Astrocyte (in vitro differentiated cells and primary cell): ENCODE results near the gene IFI30. TPM values are rescaled to one million over a fixed set of nuclear protein-coding genes. Genes with fewer than 3 reads are reported as not detected.

Experiments used
- DNase-seq: peaks from one replicate; pipeline ENCODE4 v3.0.0-alpha.2; 2010; ENCODE audit warnings: low read depth
- FAIRE-seq: peaks from 2 replicates; lab custom pipeline; 2011; peaks lifted over from hg19 to GRCh38; lab: Jason Lieb, UNC
- H2AFZ ChIP-seq: 2 replicates; pipeline ENCODE4 v1.6.0; 2012; ENCODE audit warnings: low read depth, low read length, inconsistent platforms
- H3K27ac ChIP-seq: 2 replicates; pipeline ENCODE4 v1.5.1; 2011; ENCODE audit warnings: low read depth, low read length, inconsistent platforms
- H3K27me3 ChIP-seq: 2 replicates; pipeline ENCODE4 v1.6.0; 2011; ENCODE audit warnings: low read length, inconsistent platforms; ENCODE audit not compliant: insufficient read depth
- H3K36me3 ChIP-seq: 2 replicates; pipeline ENCODE4 v1.5.1; 2011; ENCODE audit warnings: low read length, inconsistent platforms; ENCODE audit not compliant: insufficient read depth
- H3K4me1 ChIP-seq: 2 replicates; pipeline ENCODE4 v1.5.1; 2011; ENCODE audit warnings: low read length, inconsistent platforms; ENCODE audit not compliant: insufficient read depth
- H3K4me2 ChIP-seq: 2 replicates; pipeline ENCODE4 v1.6.0; 2012; ENCODE audit warnings: low read length, inconsistent platforms
- H3K4me3 ChIP-seq: 2 replicates; pipeline ENCODE4 v1.5.1; 2011; ENCODE audit warnings: low read depth, mild to moderate bottlenecking, low read length, inconsistent platforms; ENCODE audit not compliant: insufficient read depth
- H3K79me2 ChIP-seq: 2 replicates; pipeline ENCODE4 v1.6.0; 2012; ENCODE audit warnings: mild to moderate bottlenecking, low read length, inconsistent platforms; ENCODE audit not compliant: insufficient read depth
- H3K9ac ChIP-seq: 2 replicates; pipeline ENCODE4 v1.6.0; 2012; ENCODE audit warnings: mild to moderate bottlenecking, low read length, inconsistent platforms
- H3K9me3 ChIP-seq: 2 replicates; pipeline ENCODE4 v1.5.1; 2012; ENCODE audit warnings: low read depth, mild to moderate bottlenecking, low read length, inconsistent platforms; ENCODE audit not compliant: insufficient read depth
- H4K20me1 ChIP-seq: 2 replicates; pipeline ENCODE4 v1.6.0; 2012; ENCODE audit warnings: low read length, inconsistent platforms; ENCODE audit not compliant: insufficient read depth
- H3K27ac Mint-ChIP-seq: one replicate; pipeline ENCODE4 v1.8.0; 2021; ENCODE audit warnings: mild to moderate bottlenecking, mixed read lengths; ENCODE audit not compliant: unreplicated experiment
- H3K27me3 Mint-ChIP-seq: one replicate; pipeline ENCODE4 v1.8.0; 2021; ENCODE audit warnings: low read depth, mixed read lengths; ENCODE audit not compliant: unreplicated experiment
- H3K36me3 Mint-ChIP-seq: one replicate; pipeline ENCODE4 v1.8.0; 2021; ENCODE audit warnings: low read depth, mixed read lengths; ENCODE audit not compliant: unreplicated experiment
- H3K4me1 Mint-ChIP-seq: one replicate; pipeline ENCODE4 v1.8.0; 2021; ENCODE audit warnings: low read depth, mixed read lengths; ENCODE audit not compliant: unreplicated experiment
- H3K4me3 Mint-ChIP-seq: one replicate; pipeline ENCODE4 v1.8.0; 2021; ENCODE audit warnings: mild to moderate bottlenecking, moderate library complexity, mixed read lengths; ENCODE audit not compliant: unreplicated experiment
- H3K9me3 Mint-ChIP-seq: one replicate; pipeline ENCODE4 v1.8.0; 2021; ENCODE audit warnings: mild to moderate bottlenecking, mixed read lengths; ENCODE audit not compliant: unreplicated experiment
- EZH2 ChIP-seq: IDR thresholded peaks from 2 replicates; pipeline ENCODE4 v1.6.1; 2012; ENCODE audit warnings: mild to moderate bottlenecking, low read length, inconsistent platforms; ENCODE audit not compliant: insufficient read depth
- total RNA-seq: library from RNA; stranded (reverse); gene quantifications from 2 replicates; pipeline ENCODE4 v1.2.1, GENCODE V29; 2021
- TF ChIP-seq, protein P1 (sequence below): IDR thresholded peaks from 2 replicates; pipeline ENCODE4 v1.5.1; 2011; ENCODE audit warnings: low read depth, mild to moderate bottlenecking, inconsistent platforms, low read length, moderate library complexity; ENCODE audit not compliant: insufficient read depth

Gene IFI30
- total RNA-seq, 1 donor from 2014 or later: 2.3 TPM

DNA sequence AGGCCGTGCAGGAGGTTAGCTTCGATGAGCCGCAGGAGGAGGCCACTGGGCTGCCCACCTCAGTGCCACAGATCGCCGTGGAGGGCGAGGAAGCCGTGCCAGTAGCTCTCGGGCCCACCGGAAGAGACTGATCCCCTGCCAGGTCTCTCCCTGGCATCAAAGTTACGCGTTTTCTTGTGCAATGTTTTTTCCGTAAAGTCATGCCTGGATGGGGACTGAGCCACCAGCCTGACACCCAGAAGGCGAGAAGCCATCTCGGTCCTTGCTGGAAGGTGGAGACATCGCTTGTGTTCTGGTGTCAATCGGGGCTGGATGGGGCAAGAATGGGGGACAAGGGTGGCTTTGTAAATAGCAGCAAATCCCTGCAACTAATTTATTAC is 24.0 kb upstream of the IFI30 start:
- H3K36me3 Mint-ChIP-seq: peaks cover 14% of the 10 kb centered on the region
- no peak overlapping the region for H3K27ac ChIP-seq
- peaks cover 3% of the 10 kb centered on the region for H3K4me1 Mint-ChIP-seq
- no peaks in the 10 kb centered on the region for H3K9me3 ChIP-seq
- no peak overlapping the region for H3K4me3 Mint-ChIP-seq
- DNase-seq (no peak), FAIRE-seq (no peak)
- TF ChIP-seq, protein P1, sequence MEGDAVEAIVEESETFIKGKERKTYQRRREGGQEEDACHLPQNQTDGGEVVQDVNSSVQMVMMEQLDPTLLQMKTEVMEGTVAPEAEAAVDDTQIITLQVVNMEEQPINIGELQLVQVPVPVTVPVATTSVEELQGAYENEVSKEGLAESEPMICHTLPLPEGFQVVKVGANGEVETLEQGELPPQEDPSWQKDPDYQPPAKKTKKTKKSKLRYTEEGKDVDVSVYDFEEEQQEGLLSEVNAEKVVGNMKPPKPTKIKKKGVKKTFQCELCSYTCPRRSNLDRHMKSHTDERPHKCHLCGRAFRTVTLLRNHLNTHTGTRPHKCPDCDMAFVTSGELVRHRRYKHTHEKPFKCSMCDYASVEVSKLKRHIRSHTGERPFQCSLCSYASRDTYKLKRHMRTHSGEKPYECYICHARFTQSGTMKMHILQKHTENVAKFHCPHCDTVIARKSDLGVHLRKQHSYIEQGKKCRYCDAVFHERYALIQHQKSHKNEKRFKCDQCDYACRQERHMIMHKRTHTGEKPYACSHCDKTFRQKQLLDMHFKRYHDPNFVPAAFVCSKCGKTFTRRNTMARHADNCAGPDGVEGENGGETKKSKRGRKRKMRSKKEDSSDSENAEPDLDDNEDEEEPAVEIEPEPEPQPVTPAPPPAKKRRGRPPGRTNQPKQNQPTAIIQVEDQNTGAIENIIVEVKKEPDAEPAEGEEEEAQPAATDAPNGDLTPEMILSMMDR: no peak
- peaks cover 14% of the 10 kb centered on the region for H3K79me2 ChIP-seq
- no peak overlapping the region for H3K27ac Mint-ChIP-seq
- peaks cover 10% of the 10 kb centered on the region for H4K20me1 ChIP-seq
- H3K9me3 Mint-ChIP-seq: no peaks in the 10 kb centered on the region
- H3K9ac ChIP-seq: no peak overlapping the region
- no peak overlapping the region for H2AFZ ChIP-seq
- no peaks in the 10 kb centered on the region for H3K36me3 ChIP-seq
- H3K4me2 ChIP-seq: no peak overlapping the region
- peaks cover 12% of the 10 kb centered on the region for H3K4me1 ChIP-seq
- H3K4me3 ChIP-seq: no peak overlapping the region
- H3K27me3 ChIP-seq: no peaks in the 10 kb centered on the region
- H3K27me3 Mint-ChIP-seq: no peaks in the 10 kb centered on the region

DNA sequence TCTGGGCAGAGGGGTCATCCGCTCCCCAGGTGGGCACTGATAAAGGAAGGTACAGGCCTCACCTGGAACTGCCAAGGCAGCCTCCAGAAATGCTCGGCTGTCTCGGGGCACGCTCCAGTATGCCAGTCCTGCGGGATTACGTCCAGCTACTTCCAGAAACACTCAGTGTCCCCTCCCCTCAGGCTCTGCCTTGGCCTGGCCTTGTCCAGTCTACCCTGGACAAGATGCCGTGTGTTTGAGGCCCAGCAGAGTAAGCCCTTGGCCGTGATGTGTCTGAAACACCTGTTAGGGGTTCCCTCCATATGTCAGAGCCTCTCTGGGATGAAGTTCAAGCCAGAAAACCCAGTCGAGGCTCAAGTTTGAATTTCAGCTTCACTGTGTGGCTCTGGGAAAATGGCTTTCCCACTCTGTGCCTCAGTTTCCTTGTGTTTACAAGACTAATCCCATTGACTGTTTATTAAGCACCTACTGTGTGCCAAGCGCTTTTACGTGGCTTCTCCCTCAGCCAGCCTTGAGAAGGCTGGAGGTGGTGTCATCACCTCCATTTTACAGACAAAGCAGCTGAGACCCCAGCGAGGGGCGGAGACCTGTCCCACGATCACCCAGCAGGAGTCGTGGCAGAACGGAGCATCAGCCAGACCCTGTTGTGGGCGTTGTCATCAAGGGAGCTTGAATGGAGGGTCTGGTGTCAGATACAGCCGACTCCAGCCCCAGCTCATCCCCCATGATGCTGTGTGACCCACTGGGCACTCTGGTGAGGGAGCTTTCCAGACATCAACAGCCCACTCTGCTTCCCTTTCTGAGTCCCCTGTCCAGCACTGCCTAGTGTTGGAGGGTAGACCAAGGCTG is 22.6 kb upstream of the IFI30 start:
- FAIRE-seq (no peak), DNase-seq (no peak)
- H3K4me3 ChIP-seq: no peak overlapping the region
- Mint-ChIP-seq H3K36me3 (peaks cover 7% of the 10 kb centered on the region), H3K9me3 (no peaks in the 10 kb centered on the region), H3K4me3 (peak overlapping the region; percentile 66), H3K27ac (no peak overlapping the region), H3K27me3 (no peaks in the 10 kb centered on the region), H3K4me1 (peaks cover 3% of the 10 kb centered on the region)
- peaks cover 19% of the 10 kb centered on the region for H4K20me1 ChIP-seq
- H3K79me2 ChIP-seq: peaks cover 20% of the 10 kb centered on the region
- no peaks in the 10 kb centered on the region for H3K9me3 ChIP-seq
- H3K36me3 ChIP-seq: no peaks in the 10 kb centered on the region
- peaks cover 12% of the 10 kb centered on the region for H3K4me1 ChIP-seq
- TF ChIP-seq EZH2: no peak
- TF ChIP-seq, protein P1: no peak
- no peak overlapping the region for H3K27ac ChIP-seq
- H3K27me3 ChIP-seq: no peaks in the 10 kb centered on the region
- H3K4me2 ChIP-seq: peak overlapping the region; percentile 94
- no peak overlapping the region for H2AFZ ChIP-seq
- H3K9ac ChIP-seq: peak overlapping the region; percentile 97

DNA sequence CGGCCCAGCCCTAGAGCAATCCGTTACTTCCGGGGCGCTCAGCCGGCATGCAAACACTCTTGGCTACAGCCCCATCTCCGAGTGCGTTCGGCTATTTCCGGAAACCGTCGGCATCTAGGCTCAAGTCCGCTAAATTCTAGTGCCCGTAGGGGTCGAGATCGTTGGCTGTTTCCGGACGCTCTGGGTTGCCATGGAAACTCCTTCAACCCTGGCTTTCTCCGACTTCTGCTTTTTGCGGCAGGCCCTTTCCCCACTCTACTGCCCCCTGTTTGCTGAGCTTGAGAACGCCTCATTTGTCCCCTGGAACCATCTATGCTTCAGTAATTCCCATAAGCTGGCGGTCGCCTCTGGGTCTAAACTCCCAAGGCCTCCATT is 21.2 kb upstream of the IFI30 start:
- Histone ChIP-seq H3K9ac (peak overlapping the region; percentile 97), H3K36me3 (peaks cover 2% of the 10 kb centered on the region), H3K79me2 (peaks cover 29% of the 10 kb centered on the region), H4K20me1 (peaks cover 28% of the 10 kb centered on the region), H3K27ac (peak overlapping the region; percentile 97), H3K4me1 (peaks cover 21% of the 10 kb centered on the region), H2AFZ (peak overlapping the region; percentile 82), H3K4me2 (peak overlapping the region; percentile 94), H3K4me3 (peak overlapping the region; percentile 66), H3K9me3 (no peaks in the 10 kb centered on the region), H3K27me3 (no peaks in the 10 kb centered on the region)
- Mint-ChIP-seq H3K27ac (peak overlapping the region; percentile 97), H3K27me3 (no peaks in the 10 kb centered on the region), H3K4me1 (peaks cover 5% of the 10 kb centered on the region), H3K4me3 (peak overlapping the region; percentile 87), H3K9me3 (no peaks in the 10 kb centered on the region), H3K36me3 (peaks cover 3% of the 10 kb centered on the region)
- TF ChIP-seq, protein P1: peak; percentile 66
- TF ChIP-seq EZH2: no peak
- DNase-seq (peak; percentile 90), FAIRE-seq (peak; percentile 90)
